OCI-LY1 (cell line): ENCODE data around the gene NPFFR1.

Source experiments
- H2AFZ ChIP-seq: fragments of 200-600 bp; sonication (generic), shearing (Covaris generic); 2 replicates; pipeline ENCODE4 v1.6.0; 2014; ENCODE audit warnings: antibody characterized with exemption, mild to moderate bottlenecking, low read length
- H3F3A ChIP-seq: fragments of 200-600 bp; sonication (generic), shearing (Covaris generic); 2 replicates; pipeline ENCODE4 v1.6.0; 2014; ENCODE audit warnings: mild to moderate bottlenecking, antibody characterized with exemption, low read length, moderate library complexity; ENCODE audit not compliant: insufficient read depth
- H3K27ac ChIP-seq: fragments of 200-600 bp; sonication (generic); 2 replicates; pipeline ENCODE4 v1.5.1; 2014; ENCODE audit warnings: low read length, mixed run types, mild to moderate bottlenecking, low read depth; ENCODE audit not compliant: poor library complexity, severe bottlenecking
- H3K27me3 ChIP-seq: fragments of 200-600 bp; sonication (generic); 2 replicates; pipeline ENCODE4 v1.6.0; 2014; ENCODE audit warnings: antibody characterized with exemption, mild to moderate bottlenecking, low read length, moderate library complexity; ENCODE audit not compliant: insufficient read depth
- H3K36me3 ChIP-seq: fragments of 200-600 bp; sonication (generic); 2 replicates; pipeline ENCODE4 v1.6.1; 2014; ENCODE audit warnings: mild to moderate bottlenecking, antibody characterized with exemption, low read length, moderate library complexity, mixed read lengths; ENCODE audit not compliant: insufficient read depth
- H3K4me1 ChIP-seq: fragments of 200-600 bp; sonication (generic); 2 replicates; pipeline ENCODE4 v1.5.1; 2014; ENCODE audit warnings: mild to moderate bottlenecking, low read length, moderate library complexity; ENCODE audit not compliant: insufficient read depth, severe bottlenecking
- H3K4me2 ChIP-seq: fragments of 200-600 bp; sonication (generic), shearing (Covaris generic); 2 replicates; pipeline ENCODE4 v1.6.1; 2014; ENCODE audit warnings: low read length
- H3K4me3 ChIP-seq: fragments of 200-600 bp; sonication (generic); 2 replicates; pipeline ENCODE4 v1.5.1; 2014; ENCODE audit warnings: low read length, low read depth, mild to moderate bottlenecking, mixed read lengths; ENCODE audit not compliant: poor library complexity, severe bottlenecking
- H3K79me2 ChIP-seq: fragments of 200-600 bp; shearing (Covaris generic); 2 replicates; pipeline ENCODE4 v1.6.1; 2016; ENCODE audit warnings: mixed run types, low read length, mixed read lengths; ENCODE audit not compliant: insufficient read depth
- H3K9ac ChIP-seq: fragments of 200-600 bp; sonication (generic), shearing (Covaris generic); 2 replicates; pipeline ENCODE4 v1.6.1; 2014; ENCODE audit warnings: mild to moderate bottlenecking, low read length, mixed read lengths
- H3K9me2 ChIP-seq: fragments of 200-600 bp; sonication (generic), shearing (Covaris generic); 2 replicates; pipeline ENCODE4 v1.6.1; 2014; ENCODE audit warnings: low read depth, mild to moderate bottlenecking, low read length, mixed read lengths
- H3K9me3 ChIP-seq: fragments of 200-600 bp; shearing (Covaris generic); 2 replicates; pipeline ENCODE4 v1.6.1; 2014; ENCODE audit warnings: low read length, mixed read lengths
- H4K20me1 ChIP-seq: fragments of 200-600 bp; sonication (generic), shearing (Covaris generic); 2 replicates; pipeline ENCODE4 v1.6.0; 2016; ENCODE audit warnings: mild to moderate bottlenecking, low read length; ENCODE audit not compliant: insufficient read depth
- CTCF ChIP-seq: fragments of 200-600 bp; sonication (generic), shearing (Covaris generic); IDR thresholded peaks from 2 replicates; pipeline ENCODE4 v1.5.1; 2017; ENCODE audit warnings: mild to moderate bottlenecking, antibody characterized with exemption, low read length, moderate library complexity, mixed read lengths
- EZH2 ChIP-seq: fragments of 200-600 bp; sonication (generic), shearing (Covaris generic); IDR thresholded peaks from 2 replicates; pipeline ENCODE4 v1.8.0; 2017; ENCODE audit warnings: borderline replicate concordance, mixed run types, mild to moderate bottlenecking, antibody characterized with exemption, low read length, moderate library complexity, mixed read lengths

NPFFR1 gene

GRCh38 chr10:70319183-70319582, 35.4 kb upstream of the NPFFR1 start:
- no peak overlapping the region for H3K4me3 ChIP-seq
- H4K20me1 ChIP-seq = no peaks in the 10 kb centered on the region
- no peaks in the 10 kb centered on the region for H3K27me3 ChIP-seq
- TF ChIP-seq CTCF = no peak
- TF ChIP-seq EZH2 = no peak
- H3K9me2 ChIP-seq = no peaks in the 10 kb centered on the region
- no peak overlapping the region for H3K9ac ChIP-seq
- no peaks in the 10 kb centered on the region for H3K9me3 ChIP-seq
- H3F3A ChIP-seq = no peaks in the 10 kb centered on the region
- H3K36me3 ChIP-seq = no peaks in the 10 kb centered on the region
- no peak overlapping the region for H3K27ac ChIP-seq
- no peak overlapping the region for H3K4me2 ChIP-seq
- H3K4me1 ChIP-seq = no peaks in the 10 kb centered on the region
- H3K79me2 ChIP-seq = no peaks in the 10 kb centered on the region
- no peak overlapping the region for H2AFZ ChIP-seq

GRCh38 chr10:70317943-70318318, 34.1 kb upstream of the NPFFR1 start:
- TF ChIP-seq EZH2 (no peak), CTCF (no peak)

GRCh38 chr10:70317272-70317942, 33.6 kb upstream of the NPFFR1 start:
- Histone ChIP-seq H3K4me1 (no peaks in the 10 kb centered on the region), H3K9me2 (no peaks in the 10 kb centered on the region), H3K27ac (no peak overlapping the region), H3K36me3 (no peaks in the 10 kb centered on the region), H3K4me2 (no peak overlapping the region), H3K9me3 (no peaks in the 10 kb centered on the region), H4K20me1 (no peaks in the 10 kb centered on the region), H3K79me2 (no peaks in the 10 kb centered on the region), H2AFZ (no peak overlapping the region), H3K27me3 (no peaks in the 10 kb centered on the region; the same call in 1 of the 2 replicates), H3F3A (no peaks in the 10 kb centered on the region), H3K4me3 (no peak overlapping the region), H3K9ac (no peak overlapping the region)
- TF ChIP-seq CTCF (no peak), EZH2 (no peak)

More at GRCh38 chr10:70317943-70318318, 34.1 kb upstream of the NPFFR1 start:
- H3K36me3 ChIP-seq = no peaks in the 10 kb centered on the region
- H3K9ac ChIP-seq = no peak overlapping the region
- H3K4me1 ChIP-seq = no peaks in the 10 kb centered on the region
- H3F3A ChIP-seq = no peaks in the 10 kb centered on the region
- no peaks in the 10 kb centered on the region for H3K9me2 ChIP-seq
- no peak overlapping the region for H3K27ac ChIP-seq
- H3K27me3 ChIP-seq = no peaks in the 10 kb centered on the region; the same call in 1 of the 2 replicates
- no peaks in the 10 kb centered on the region for H3K9me3 ChIP-seq
- no peak overlapping the region for H3K4me2 ChIP-seq
- no peak overlapping the region for H3K4me3 ChIP-seq
- no peaks in the 10 kb centered on the region for H3K79me2 ChIP-seq
- H2AFZ ChIP-seq = no peak overlapping the region
- H4K20me1 ChIP-seq = no peaks in the 10 kb centered on the region
